ENCODE data around the gene C2orf15. TPM values are rescaled to one million over a fixed set of nuclear protein-coding genes. Genes with fewer than 3 reads are reported as not detected.
"Not testable (repeated sequence)": the region's sequence is repeated elsewhere in the genome, so short reads cannot be mapped to it uniquely, and the experiment has no call there.

C2orf15 gene
- polyA plus RNA-seq, 4 donors = 9.1 to 12.6 (median 11.0) TPM

DNA sequence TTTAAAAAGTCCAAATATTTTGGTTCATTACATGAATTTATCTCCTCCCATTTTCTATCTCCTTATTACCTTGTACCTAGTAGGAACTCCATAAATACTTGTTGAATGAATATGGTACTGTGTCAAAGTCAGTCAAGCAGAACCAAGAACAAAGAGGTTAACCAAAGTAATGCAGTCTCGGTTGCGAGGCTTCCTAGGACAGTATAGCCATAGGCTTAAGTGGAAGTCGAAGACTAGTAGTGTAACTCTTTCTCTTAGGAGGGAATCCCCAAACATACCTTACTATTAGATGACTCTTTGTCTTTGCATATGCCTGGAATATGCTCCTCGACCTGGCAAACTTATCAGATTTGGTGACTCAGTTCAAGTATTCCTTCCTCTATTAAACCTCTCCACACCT is 18.1 kb downstream of the C2orf15 start:
- no peak for DNase-seq (ENCODE audit: low read depth in 4 of 4, low spot score in 2 of 4)

DNA sequence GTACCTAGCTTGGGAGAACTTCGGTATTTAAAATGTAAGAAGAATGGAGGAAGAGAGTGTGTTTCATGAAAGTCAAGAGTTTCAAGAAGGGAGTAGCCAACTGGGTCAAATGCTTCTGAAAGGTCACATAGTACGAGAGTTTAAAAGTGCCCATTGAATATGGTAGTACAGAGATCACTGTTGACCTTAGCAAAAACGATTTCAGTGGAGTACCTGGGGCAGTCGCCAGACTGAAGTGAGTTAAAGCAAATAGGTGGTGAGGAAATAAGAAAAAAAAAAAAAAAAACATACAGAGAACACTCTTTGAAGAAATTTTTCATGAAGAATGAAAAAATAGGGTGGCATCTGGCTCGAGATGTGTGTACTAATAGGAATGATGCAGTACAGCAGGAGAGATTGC is 24.7 kb downstream of the C2orf15 start:
- no peak for DNase-seq (ENCODE audit: low read depth in 4 of 4, low spot score in 2 of 4)

DNA sequence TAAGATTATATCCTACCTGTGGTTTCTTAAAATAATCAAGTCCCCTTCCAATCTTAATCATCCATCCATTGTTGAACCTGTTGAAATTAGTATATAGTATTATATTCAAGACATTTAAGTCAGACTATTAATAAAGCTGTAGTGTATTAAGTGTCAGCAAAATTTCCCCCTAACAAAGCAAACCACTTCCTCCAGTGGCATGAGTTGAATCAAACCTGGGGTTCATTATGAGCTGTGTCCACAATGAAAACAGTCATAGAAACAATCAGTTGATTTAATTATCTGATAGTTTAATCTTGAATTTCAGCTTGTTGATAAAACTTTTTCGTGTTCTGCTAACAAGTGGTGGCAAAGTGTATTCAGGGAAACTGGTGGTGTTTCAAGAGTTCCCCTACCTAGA is 28.0 kb downstream of the C2orf15 start:
- no peak for DNase-seq (ENCODE audit: low read depth in 4 of 4, low spot score in 2 of 4)

DNA sequence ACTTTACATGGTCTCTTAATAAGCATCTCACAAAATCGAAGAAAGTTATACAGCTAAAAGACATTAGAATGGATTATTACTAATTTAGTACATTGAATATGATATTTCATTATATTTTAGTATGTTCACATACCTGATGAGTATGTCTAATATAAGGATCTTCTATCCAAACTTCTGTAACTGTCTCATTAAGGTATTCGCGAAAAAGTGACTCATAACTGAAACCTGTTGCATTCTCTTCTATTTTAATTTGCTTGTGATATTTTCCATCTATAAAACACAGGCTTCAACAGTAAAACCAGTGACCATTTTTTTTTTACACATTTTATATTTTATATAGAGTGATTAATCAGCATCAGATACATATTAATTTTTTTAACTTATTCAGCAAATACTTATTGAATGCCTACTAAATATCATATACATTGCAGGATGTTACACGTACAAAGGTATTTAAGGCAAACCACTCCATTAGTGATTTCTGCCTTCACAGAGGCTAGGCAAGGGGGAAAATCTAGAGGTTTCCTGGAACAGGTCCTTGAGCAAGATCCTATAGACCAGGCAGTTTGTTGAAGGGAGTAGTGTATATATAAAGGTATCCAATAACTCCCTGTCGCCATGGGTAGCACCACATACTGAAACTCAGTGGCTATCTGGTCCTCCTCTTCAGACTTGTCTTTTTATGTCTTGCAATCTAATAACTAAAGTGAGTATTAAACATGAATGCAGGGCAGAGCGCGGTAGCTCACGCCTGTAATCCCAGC is 30.1 kb downstream of the C2orf15 start:
- DNase-seq (ENCODE audit: low read depth in 4 of 4, low spot score in 2 of 4) = no peak

DNA sequence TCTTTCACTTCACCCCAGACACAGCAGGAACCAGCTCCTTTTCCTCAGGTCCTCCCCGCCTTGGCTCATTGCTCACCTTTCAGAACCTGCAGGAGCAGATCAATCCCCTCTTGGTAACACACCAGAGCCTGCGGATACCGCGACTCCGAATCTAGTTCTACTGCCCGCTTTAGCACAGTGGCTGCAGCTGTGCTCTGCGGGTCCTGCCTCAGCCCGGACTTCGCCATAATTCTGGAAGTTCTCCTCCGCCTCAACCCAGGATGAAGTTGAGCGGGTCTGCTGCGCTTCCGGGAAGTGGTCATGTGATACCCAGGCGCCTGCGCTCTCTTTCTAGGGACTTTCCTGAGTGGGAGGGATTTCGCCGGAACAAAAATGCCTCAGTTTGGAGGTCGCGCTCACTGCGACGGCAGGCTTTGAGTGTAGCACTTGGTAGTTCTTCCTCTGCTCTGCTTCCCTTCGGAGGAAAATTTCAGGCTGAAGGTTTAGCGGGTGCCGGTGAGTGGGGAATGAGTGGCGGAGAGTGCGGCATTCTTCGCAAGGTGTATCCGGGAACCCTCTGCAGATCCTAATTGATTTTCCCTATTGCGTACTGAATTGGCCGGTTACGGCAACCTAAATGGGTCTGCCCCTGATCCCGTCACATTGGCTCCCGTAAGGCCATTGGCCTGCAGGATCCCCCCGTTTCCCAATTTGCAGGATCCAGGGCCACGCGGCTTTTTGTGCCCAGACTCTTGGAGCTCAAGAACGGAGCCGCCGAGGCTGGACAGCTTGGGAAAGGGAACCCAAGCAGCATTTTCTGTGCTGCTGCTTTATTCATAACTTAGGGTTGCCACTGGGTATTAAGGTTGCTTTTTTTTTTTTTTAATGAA is 39.5 kb downstream of the C2orf15 start, which contains the start of the genes MITD1 and MRPL30:
Gene MITD1, minus strand, starts transcription at position 304 of the 869 bp plus-strand sequence. Its CDS starts 77 bp downstream, at position 227.
Gene MRPL30, plus strand, starts transcription at position 430 of the 869 bp plus-strand sequence. CDS start 5,020 bp downstream, outside the sequence.
- DNase-seq (ENCODE audit: low read depth in 4 of 4, low spot score in 2 of 4) = peak; percentile 90 to 93 (median 92)

DNA sequence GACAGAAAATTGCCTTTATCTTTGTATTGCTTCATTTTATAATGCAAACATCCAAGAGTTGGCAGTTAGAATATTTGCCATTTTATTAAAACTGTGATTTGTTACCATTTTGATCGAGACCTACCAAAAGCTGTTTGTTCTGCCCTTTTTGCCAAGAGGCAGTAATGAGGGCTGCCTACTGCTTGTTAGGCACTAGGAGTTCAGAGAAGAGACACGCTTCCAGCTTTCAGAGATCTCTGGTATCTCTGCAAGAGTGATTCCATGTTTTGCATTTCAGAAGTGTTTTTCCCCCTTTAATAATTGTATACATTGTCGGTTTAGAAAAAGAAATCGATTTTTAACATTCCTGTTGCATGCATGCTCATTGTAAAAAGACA is 40.1 kb downstream of the C2orf15 start:
- no peak for DNase-seq (ENCODE audit: low read depth in 4 of 4, low spot score in 2 of 4)

DNA sequence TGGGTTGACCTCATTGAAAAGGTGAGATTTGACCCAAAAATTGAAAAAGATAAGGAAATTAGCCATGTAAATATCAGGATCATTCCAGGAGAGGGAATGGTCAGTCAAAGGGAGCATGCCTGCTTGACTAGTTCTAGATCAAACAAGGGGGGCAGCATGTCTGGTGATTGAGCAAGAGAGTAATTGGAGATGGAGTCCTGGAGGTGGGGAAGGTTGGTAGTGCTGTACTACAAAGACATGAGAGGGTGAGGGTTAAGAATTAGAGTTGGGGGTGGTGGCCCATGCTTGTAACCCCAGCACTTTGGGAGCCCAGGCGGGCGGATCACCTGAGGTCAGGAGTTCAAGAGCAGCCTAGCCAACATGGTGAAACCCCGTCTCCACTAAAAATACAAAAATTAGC is 41.5 kb downstream of the C2orf15 start:
- DNase-seq (ENCODE audit: low read depth in 4 of 4, low spot score in 2 of 4) = no peak

DNA sequence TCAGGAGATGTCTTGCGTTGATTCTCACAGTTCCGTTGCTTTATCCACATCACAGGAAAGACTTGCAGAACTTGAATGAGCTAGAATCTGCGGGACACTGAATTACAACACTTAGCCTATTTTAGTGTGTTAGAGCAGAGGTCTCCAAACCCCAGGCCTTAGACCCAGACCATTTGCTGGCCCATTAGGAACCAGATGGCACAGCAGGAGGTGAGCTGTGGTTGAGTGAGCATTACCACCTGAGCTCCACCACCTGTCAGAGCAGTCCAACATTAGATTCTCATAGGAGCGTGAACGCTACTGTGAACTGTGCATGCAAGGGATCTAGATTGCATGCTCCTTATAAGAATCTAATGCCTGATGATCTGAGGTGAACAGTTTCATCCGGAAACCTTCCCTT is 43.3 kb downstream of the C2orf15 start:
- no peak for DNase-seq (ENCODE audit: low read depth in 4 of 4, low spot score in 2 of 4)

DNA sequence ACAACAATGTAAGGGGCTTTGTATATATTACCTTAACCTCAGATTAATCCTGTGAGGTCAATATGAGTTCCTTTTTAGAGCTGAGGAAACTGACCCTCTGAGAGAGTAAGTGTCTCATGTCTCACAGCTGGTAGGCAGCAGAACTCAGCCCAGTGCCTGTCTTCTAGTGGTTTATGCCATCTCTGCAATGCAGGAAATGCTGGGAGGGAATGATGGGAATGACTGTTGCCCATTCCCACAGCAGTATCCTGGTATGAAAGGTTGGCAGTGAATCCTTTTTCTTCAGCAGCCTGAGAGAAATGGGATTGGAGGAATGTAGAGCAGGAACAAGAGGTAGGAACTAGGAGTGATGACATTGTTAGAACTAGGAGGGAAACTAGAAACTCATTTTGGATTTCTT is 45.5 kb downstream of the C2orf15 start:
- no peak for DNase-seq (ENCODE audit: low read depth in 4 of 4, low spot score in 2 of 4)

DNA sequence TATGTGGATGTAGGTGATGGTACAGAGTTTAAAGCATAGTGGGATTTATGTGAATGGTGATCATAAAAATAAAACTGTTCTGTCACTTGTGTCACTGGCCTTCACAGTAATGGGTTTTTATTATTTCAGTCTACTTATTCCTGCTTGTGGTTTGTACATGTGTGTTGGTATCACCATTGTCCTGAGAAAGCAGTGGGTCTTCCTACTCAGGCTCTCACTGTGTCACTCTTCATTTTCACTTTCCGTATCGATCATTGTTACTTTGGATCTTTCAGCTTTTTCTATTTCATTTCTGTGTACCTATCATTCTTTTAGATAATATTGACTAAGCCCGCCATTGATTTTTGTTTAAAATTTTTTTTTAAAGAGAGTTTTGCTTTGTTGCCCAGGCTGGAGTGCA is 46.9 kb downstream of the C2orf15 start:
- no peak for DNase-seq (ENCODE audit: low read depth in 4 of 4, low spot score in 2 of 4)

DNA sequence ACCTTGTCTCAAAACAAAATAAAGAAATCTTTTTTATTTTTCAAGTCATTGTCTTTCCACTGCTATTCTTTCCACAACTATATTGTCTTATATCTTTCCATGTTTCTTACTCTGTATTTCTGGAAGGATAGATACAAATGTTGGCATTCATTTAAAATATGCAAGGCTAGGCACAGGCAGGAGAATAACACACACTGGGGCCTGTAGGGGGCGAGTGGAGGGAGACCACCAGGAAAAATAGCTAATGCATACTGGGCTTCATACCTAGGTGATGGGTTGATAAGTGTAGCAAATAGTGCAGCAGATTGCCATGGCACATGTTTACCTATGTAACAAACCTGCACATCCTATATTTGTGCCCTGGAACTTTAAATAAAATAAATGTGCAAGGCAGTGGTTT is 49.0 kb downstream of the C2orf15 start:
- DNase-seq (ENCODE audit: low read depth in 4 of 4, low spot score in 2 of 4) = no peak

DNA sequence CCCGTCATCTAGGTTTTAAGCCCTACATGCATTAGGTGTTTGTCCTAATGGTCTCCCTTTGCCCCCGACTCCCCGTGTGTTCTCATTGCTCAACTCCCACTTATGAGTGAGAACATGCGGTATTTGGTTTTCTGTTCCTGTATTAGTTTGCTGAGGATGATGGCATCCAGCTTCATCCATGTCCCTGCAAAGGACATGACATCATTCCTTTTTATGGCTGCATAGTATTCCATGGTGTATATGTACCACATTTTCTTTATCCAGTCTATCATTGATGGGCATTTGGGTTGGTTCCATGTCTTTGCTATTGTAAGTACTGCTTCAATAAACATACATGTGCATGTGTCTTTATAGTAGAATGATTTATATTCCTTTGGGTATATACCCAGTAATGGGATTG is 50.9 kb downstream of the C2orf15 start:
- DNase-seq (ENCODE audit: low read depth in 4 of 4, low spot score in 2 of 4) = not testable (repeated sequence)

DNA sequence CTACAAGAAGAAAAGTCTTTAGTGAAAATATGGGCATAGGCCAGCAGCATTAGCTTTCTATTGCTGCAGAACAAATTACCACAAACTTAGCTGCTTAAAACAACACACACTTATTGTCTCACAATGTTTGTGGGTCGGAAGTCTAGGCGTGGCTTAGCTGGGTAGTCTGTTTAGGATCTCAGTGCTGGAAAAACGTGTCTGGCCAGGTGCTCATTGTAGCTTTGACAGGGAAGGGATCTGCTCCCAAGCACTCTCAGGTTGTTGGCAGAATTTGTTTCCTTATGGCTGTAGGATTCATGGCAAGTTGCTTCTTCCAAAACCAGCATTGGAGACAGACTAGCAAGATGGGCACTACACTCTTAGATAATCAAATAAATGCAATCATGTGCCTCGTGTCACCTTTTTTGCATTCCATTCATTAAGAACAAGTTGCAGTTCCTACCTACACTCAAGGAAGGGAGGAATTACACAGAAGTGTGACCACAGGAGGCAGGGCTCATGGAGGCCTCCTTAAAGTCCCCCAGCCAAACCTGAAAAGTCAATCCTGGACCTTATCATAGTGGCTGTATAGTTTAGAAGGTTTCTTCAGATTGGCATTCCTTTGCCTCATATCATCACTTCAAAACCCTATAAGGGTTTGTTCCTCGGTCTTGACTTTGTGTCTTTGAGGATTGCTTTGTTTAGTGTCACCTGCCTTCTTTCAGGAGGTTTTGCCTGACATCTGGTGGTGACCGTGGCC is 56.8 kb downstream of the C2orf15 start:
- DNase-seq (ENCODE audit: low read depth in 4 of 4, low spot score in 2 of 4) = no peak

DNA sequence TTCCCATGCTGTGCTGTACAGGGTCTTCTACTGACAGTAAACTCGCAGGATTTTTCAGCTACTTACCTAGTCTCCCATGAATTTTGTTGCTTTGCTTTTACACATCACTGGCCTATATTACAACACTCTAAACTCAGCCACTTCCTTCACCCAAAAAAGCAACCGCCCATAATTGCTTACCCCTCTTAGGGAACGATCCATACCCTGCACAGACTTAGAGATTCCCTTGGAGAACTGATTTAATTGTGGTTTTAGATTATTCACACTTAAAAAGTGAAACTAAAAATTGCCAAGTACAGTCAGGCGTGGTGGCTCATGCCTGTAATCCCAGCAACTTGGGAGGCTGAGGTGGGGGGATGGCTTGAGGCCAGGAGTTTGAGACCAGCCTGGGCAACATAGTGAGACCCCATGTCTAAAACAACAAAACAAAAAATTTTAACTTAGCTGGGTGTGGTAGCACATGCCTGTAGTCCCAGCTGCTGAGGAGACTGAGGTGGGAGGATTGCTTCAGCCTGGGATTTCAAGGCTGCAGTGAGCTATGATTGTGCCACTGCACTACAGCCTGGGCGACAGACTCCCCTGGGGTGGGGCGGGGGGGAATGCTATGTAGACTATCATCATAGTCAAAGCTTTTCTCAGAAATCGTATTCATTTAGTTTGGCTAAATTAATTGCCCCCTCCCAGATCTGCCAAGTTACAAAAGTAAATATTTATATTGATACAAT is 58.7 kb downstream of the C2orf15 start:
- DNase-seq (ENCODE audit: low read depth in 4 of 4, low spot score in 2 of 4) = no peak

Other genes with a start within 250 kb of the C2orf15 start
- 1 to 10 TPM; 2.7 to 3.7 (median 3.1) TPM for gene CRACDL, start 205.5 kb upstream of the C2orf15 start, polyA plus RNA-seq (ENCODE audit: insufficient read length in 4 of 4)
- 10 to 100 TPM in 3 of 4 donors, 1 to 10 TPM in 1; 8.5 to 18.7 (median 15.5) TPM for gene TSGA10, start 13.2 kb downstream of the C2orf15 start, polyA plus RNA-seq (ENCODE audit: insufficient read length in 4 of 4)
- gene LIPT1, start 13.3 kb downstream of the C2orf15 start, polyA plus RNA-seq (ENCODE audit: insufficient read length in 4 of 4) = 10 to 100 TPM; 10.3 to 17.2 (median 14.8) TPM
- gene MITD1, start 39.4 kb downstream of the C2orf15 start, polyA plus RNA-seq (ENCODE audit: insufficient read length in 4 of 4) = 10 to 100 TPM; 41.8 to 62.1 (median 49.8) TPM
- 10 to 100 TPM; 43.4 to 53.6 (median 52.3) TPM for gene MRPL30, start 39.5 kb downstream of the C2orf15 start, polyA plus RNA-seq (ENCODE audit: insufficient read length in 4 of 4)
- gene LYG2, start 114.0 kb downstream of the C2orf15 start, polyA plus RNA-seq (ENCODE audit: insufficient read length in 4 of 4) = under 1 TPM; 0.21 to 0.71 (median 0.36) TPM
- 1 to 10 TPM; 3.0 to 5.8 (median 4.5) TPM for gene LYG1, start 159.5 kb downstream of the C2orf15 start, polyA plus RNA-seq (ENCODE audit: insufficient read length in 4 of 4)
- 10 to 100 TPM; 37.1 to 47.5 (median 41.1) TPM for gene TXNDC9, start 194.6 kb downstream of the C2orf15 start, polyA plus RNA-seq (ENCODE audit: insufficient read length in 4 of 4)
- gene EIF5B, start 195.7 kb downstream of the C2orf15 start, polyA plus RNA-seq (ENCODE audit: insufficient read length in 4 of 4) = 10 to 100 TPM; 53.6 to 77.9 (median 67.5) TPM